Smooth muscle cell (in vitro differentiated cells): ENCODE data around the gene NANS. TPM values are rescaled to one million over a fixed set of nuclear protein-coding genes. Genes with fewer than 3 reads are reported as not detected.
"Not testable (repeated sequence)": the region's sequence is repeated elsewhere in the genome, so short reads cannot be mapped to it uniquely, and the experiment has no call there.

Experiments
- DNase-seq: peaks from one replicate; lab custom pipeline; 2025; ENCODE audit not compliant: unreplicated experiment; lab: John Stamatoyannopoulos, UW
- H2AFZ ChIP-seq: fragments of 200-600 bp; sonication (generic); 2 replicates; pipeline ENCODE4 v1.6.0; 2016; ENCODE audit warnings: antibody characterized with exemption, low read depth, mild to moderate bottlenecking
- H3F3A ChIP-seq: fragments of 200-600 bp; sonication (generic); 2 replicates; pipeline ENCODE4 v1.6.0; 2017; ENCODE audit warnings: antibody characterized with exemption, low read depth
- H3K27ac ChIP-seq: fragments of 200-600 bp; sonication (generic); 2 replicates; pipeline ENCODE4 v1.5.1; 2016; ENCODE audit warnings: low read depth, mild to moderate bottlenecking
- H3K27me3 ChIP-seq: fragments of 200-600 bp; sonication (generic); 2 replicates; pipeline ENCODE4 v1.6.1; 2016; ENCODE audit warnings: low read depth, mild to moderate bottlenecking
- H3K36me3 ChIP-seq: fragments of 200-600 bp; sonication (generic); 2 replicates; pipeline ENCODE4 v1.5.1; 2016; ENCODE audit warnings: low read depth
- H3K4me1 ChIP-seq: fragments of 200-600 bp; sonication (generic); 2 replicates; pipeline ENCODE4 v1.5.1; 2016; ENCODE audit warnings: low read depth
- H3K4me2 ChIP-seq: fragments of 200-600 bp; sonication (generic); 2 replicates; pipeline ENCODE4 v1.6.0; 2016; ENCODE audit warnings: mild to moderate bottlenecking
- H3K4me3 ChIP-seq: fragments of 200-600 bp; sonication (generic); 2 replicates; pipeline ENCODE4 v1.5.1; 2016; ENCODE audit warnings: mild to moderate bottlenecking
- H3K79me2 ChIP-seq: fragments of 200-600 bp; sonication (generic); 2 replicates; pipeline ENCODE4 v1.6.0; 2016; ENCODE audit warnings: low read depth, mild to moderate bottlenecking
- H3K9ac ChIP-seq: fragments of 200-600 bp; sonication (generic); 2 replicates; pipeline ENCODE4 v1.6.0; 2016; ENCODE audit warnings: low read depth
- H3K9me3 ChIP-seq: fragments of 200-600 bp; sonication (generic); replicated peaks from 2 replicates; pipeline ENCODE4 v1.5.1; 2016; ENCODE audit warnings: low read depth
- H4K20me1 ChIP-seq: fragments of 200-600 bp; sonication (generic); 2 replicates; pipeline ENCODE4 v1.6.0; 2016; ENCODE audit warnings: low read depth
- WGBS: methylation state at CpG from one replicate; pipeline ENCODE4 v1.1.7; 2016; ENCODE audit warnings: low lambda C conversion rate; 5-methylcytosine and 5-hydroxymethylcytosine counted together
- polyA plus RNA-seq: library from polyadenylated mRNA; unstranded; fragments of >200 nt; fragmentation: Nextera tagmentation; extraction: Ambion mirVana; gene quantifications from 2 replicates; pipeline ENCODE4 v1.2.1, GENCODE V29; 2016
- total RNA-seq: library from RNA; depleted of rRNA; stranded (reverse); fragments of >200 nt; gene quantifications from 2 replicates; pipeline ENCODE4 v1.2.3, GENCODE V29; 2014
- TF ChIP-seq, protein P1 (sequence below): fragments of 200-600 bp; sonication (generic); IDR thresholded peaks from 2 replicates; pipeline ENCODE4 v1.5.1; 2017; ENCODE audit warnings: borderline replicate concordance, mild to moderate bottlenecking, antibody characterized with exemption; ENCODE audit not compliant: insufficient read depth, poor library complexity, severe bottlenecking

The NANS gene
- total and polyA plus RNA-seq, 2 experiments from 2014 or later = 59.4 to 117 TPM

DNA sequence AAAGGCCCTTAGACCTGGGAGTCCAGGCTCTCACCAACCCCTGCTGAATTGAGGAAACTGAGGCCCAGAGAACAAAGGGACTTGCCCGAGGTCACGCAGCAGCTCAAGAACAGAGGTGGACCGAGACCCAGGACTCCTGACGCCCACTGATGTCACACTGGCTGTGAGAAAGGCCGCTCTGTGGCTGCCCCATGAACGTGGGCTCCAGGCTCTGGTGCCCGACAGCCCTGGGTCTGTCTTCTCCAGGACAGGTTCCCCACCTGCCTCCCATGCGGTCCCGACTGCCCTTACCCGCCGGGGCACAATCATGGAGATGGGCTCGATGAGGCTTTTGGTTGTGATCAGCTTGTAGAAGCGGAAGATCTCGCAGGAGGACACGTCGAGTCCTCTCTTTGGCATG lies 71.8 kb downstream of the NANS start:
- H3K36me3 ChIP-seq = no peaks in the 10 kb centered on the region
- H3K4me1 ChIP-seq = no peaks in the 10 kb centered on the region
- no peak for DNase-seq
- no peak overlapping the region for H3K4me2 ChIP-seq
- no peaks in the 10 kb centered on the region for H3K27me3 ChIP-seq
- H3K9ac ChIP-seq = no peak overlapping the region
- H2AFZ ChIP-seq = no peak overlapping the region
- no peak overlapping the region for H3K27ac ChIP-seq
- WGBS = 98% methylated on average over 16 of the region's 16 CpGs
- no peaks in the 10 kb centered on the region for H3K9me3 ChIP-seq
- H4K20me1 ChIP-seq = no peaks in the 10 kb centered on the region
- H3F3A ChIP-seq = no peaks in the 10 kb centered on the region
- TF ChIP-seq, protein P1, sequence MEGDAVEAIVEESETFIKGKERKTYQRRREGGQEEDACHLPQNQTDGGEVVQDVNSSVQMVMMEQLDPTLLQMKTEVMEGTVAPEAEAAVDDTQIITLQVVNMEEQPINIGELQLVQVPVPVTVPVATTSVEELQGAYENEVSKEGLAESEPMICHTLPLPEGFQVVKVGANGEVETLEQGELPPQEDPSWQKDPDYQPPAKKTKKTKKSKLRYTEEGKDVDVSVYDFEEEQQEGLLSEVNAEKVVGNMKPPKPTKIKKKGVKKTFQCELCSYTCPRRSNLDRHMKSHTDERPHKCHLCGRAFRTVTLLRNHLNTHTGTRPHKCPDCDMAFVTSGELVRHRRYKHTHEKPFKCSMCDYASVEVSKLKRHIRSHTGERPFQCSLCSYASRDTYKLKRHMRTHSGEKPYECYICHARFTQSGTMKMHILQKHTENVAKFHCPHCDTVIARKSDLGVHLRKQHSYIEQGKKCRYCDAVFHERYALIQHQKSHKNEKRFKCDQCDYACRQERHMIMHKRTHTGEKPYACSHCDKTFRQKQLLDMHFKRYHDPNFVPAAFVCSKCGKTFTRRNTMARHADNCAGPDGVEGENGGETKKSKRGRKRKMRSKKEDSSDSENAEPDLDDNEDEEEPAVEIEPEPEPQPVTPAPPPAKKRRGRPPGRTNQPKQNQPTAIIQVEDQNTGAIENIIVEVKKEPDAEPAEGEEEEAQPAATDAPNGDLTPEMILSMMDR = no peak
- no peaks in the 10 kb centered on the region for H3K79me2 ChIP-seq
- no peak overlapping the region for H3K4me3 ChIP-seq

DNA sequence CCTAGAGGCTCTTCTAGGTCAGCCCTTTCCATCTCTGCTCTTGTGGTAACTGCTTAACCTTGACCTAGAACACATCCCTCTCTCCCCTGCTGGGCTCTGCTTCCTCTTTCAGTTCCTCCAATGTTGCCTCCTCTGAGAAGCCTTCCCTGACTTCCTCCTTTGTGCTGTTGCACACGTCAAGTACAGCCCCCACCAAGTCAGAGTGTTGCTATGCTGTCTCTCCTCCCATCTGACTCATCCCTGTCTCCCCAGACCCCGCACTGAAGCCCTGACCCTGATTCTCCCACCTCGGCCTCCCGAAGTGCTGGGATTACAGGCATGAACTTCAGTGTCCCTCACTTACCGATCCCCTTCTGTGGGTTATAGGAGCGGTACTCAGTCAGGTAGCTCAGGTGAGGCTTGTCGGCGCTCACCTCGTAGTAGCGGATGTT lies 72.9 kb downstream of the NANS start:
- 76% methylated on average over 10 of the region's 10 CpGs for WGBS
- H3K36me3 ChIP-seq = no peaks in the 10 kb centered on the region
- H3K4me1 ChIP-seq = no peaks in the 10 kb centered on the region
- H3K79me2 ChIP-seq = no peaks in the 10 kb centered on the region
- DNase-seq = no peak
- H3K4me3 ChIP-seq = no peak overlapping the region
- H3K9me3 ChIP-seq = no peaks in the 10 kb centered on the region
- TF ChIP-seq, protein P1 = no peak
- H3K27ac ChIP-seq = no peak overlapping the region
- no peaks in the 10 kb centered on the region for H3K27me3 ChIP-seq
- no peaks in the 10 kb centered on the region for H4K20me1 ChIP-seq
- H2AFZ ChIP-seq = no peak overlapping the region
- H3K4me2 ChIP-seq = no peak overlapping the region
- H3F3A ChIP-seq = no peaks in the 10 kb centered on the region
- no peak overlapping the region for H3K9ac ChIP-seq

DNA sequence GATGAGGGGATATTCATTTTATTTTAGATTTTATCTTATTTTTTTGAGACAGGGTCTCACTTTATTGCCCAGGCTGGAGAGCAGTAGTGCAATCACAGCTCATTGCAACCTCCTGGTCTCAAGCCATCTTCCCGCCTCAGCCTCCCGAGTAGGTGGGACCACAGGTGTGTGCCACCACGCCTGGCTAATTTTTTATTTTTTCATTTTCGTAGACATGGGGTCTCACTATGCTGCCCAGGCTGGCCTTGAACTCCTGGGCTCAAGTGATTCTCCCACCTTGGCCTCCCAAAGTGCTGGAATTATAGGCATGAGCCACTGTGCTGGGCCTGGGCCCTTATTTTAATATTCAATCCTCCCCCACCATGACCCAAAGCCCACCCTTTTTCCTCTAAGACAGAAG lies 73.5 kb downstream of the NANS start:
- H3K4me1 ChIP-seq, H3K36me3 ChIP-seq, H3K4me3 ChIP-seq, DNase-seq, H3K4me2 ChIP-seq, H3K79me2 ChIP-seq, H4K20me1 ChIP-seq, H3F3A ChIP-seq, H3K9me3 ChIP-seq, H3K27ac ChIP-seq, H3K27me3 ChIP-seq, H2AFZ ChIP-seq, H3K9ac ChIP-seq: not testable (repeated sequence)
- WGBS = 94% methylated on average over 4 of the region's 4 CpGs

DNA sequence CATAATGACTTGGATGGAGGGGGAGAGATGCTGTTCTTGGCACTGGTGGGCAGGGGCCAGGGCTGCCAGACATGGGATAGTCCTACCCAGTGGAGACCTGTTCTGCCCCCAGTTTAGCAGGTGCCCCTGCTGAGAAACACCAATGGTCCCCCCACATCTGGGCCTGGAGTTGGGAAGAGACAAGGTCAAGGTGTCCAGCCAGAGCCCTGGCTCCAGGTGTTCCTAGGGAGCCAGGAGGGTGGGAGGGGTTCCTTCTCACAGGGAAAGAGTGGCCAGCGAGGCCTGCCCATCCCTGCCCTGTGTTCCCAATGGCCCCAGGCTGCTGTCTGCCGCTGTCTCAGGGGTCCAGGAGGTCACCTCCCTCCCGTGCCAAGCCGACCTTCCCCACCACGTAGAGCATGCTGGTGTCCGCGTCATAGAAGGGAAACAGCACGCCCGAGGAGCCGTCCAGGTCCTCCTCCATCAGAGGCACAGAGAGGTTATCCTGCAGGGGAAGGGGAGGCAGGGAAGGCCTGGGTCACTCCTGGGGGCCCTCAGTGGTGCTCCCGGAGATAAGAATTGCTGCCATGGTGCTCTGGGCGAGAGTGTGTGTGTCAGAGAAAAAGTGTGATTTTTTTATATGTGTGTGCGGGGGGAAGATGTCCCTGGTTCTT lies 74.2 kb downstream of the NANS start:
- Histone ChIP-seq H3K4me1 (no peaks in the 10 kb centered on the region), H3K9me3 (no peaks in the 10 kb centered on the region), H3K36me3 (no peaks in the 10 kb centered on the region), H4K20me1 (no peaks in the 10 kb centered on the region), H3K9ac (no peak overlapping the region), H3K27ac (no peak overlapping the region), H3K27me3 (no peaks in the 10 kb centered on the region), H2AFZ (no peak overlapping the region), H3K79me2 (no peaks in the 10 kb centered on the region), H3K4me3 (no peak overlapping the region), H3K4me2 (no peak overlapping the region), H3F3A (no peaks in the 10 kb centered on the region)
- TF ChIP-seq, protein P1 = no peak
- no peak for DNase-seq
- WGBS = 97% methylated on average over 13 of the region's 13 CpGs
